Thyroid gland (tissue), 4 donors: ENCODE data around the gene WDFY2. TPM values are rescaled to one million over a fixed set of nuclear protein-coding genes. Genes with fewer than 3 reads are reported as not detected.

ENCODE experiments used
- DNase-seq, 2 donors: peaks; one replicate each; pipeline ENCODE4 v3.0.0-alpha.2; 2019
- H3K27ac ChIP-seq, 3 donors: fragments of 200-600 bp; sonication (generic); 1 replicate in 2 of 3; 2 replicates in 1 of 3; pipeline ENCODE4 v1.5.1; 2016 to 2019; ENCODE audit warnings: mild to moderate bottlenecking in 1 of 3, moderate library complexity in 1 of 3
- H3K27me3 ChIP-seq: fragments of 200-600 bp; sonication (generic); one replicate; pipeline ENCODE4 v1.5.1; 2019
- H3K36me3 ChIP-seq, 2 donors: fragments of 200-600 bp; sonication (generic); one replicate each; pipeline ENCODE4 v1.5.1; 2016 to 2019
- H3K4me1 ChIP-seq, 2 donors: fragments of 200-600 bp; sonication (generic); one replicate each; pipeline ENCODE4 v1.5.1; 2017 to 2019
- H3K4me3 ChIP-seq, 3 donors: fragments of 200-600 bp; sonication (generic); replicated peaks in 1 of 3; 1 replicate in 2 of 3; 2 replicates in 1 of 3; pipeline ENCODE4 v1.5.1; 2016; ENCODE audit warnings: mild to moderate bottlenecking in 1 of 3
- H3K9me3 ChIP-seq: fragments of 200-600 bp; sonication (generic); one replicate; pipeline ENCODE4 v1.5.1; 2017
- CTCF ChIP-seq, 6 experiments: fragments of 200-600 bp in 3 of 6; fragments of 450-650 bp in 3 of 6; sonication (generic) in 3 of 6; IDR thresholded peaks; one replicate each; pipeline ENCODE4 v1.5.1; 2016 to 2019; ENCODE audit warnings: antibody characterized with exemption in 6 of 6, mild to moderate bottlenecking in 2 of 6, inconsistent platforms in 1 of 6, moderate library complexity in 1 of 6
- POLR2A ChIP-seq, 2 donors: fragments of 450-650 bp; IDR thresholded peaks; one replicate each; pipeline ENCODE4 v1.6.1; 2017; ENCODE audit warnings: antibody characterized with exemption in 2 of 2, mild to moderate bottlenecking in 2 of 2, moderate library complexity in 1 of 2
- WGBS, 2 donors: methylation state at CpG; one replicate each; pipeline ENCODE4 v1.1.5; 2017; 5-methylcytosine and 5-hydroxymethylcytosine counted together
- intact Hi-C: fragments of 100-400 bp; cut with DNase I; formaldehyde crosslinking; loops from one replicate; pipeline ENCODE4 v1.15.1; 2023
- total RNA-seq, 4 donors: library from RNA; depleted of rRNA; stranded (reverse); fragments of >200 nt; gene quantifications; one replicate each; pipeline ENCODE4 v1.2.3, GENCODE V29; 2016

Gene WDFY2
- total RNA-seq, 4 donors from 2014 or later: 15.8 to 23.9 (median 20.9) TPM

- Histone ChIP-seq H3K27ac (no peak overlapping the region), H3K36me3 (no peaks in the 10 kb centered on the region), H3K9me3 (no peaks in the 10 kb centered on the region), H3K4me3 (no peak overlapping the region), H3K4me1 (peaks cover 0 to 1% of the 10 kb centered on the region in 2 donors), H3K27me3 (no peaks in the 10 kb centered on the region)
- intact Hi-C loops: no loop called here
- WGBS, 2 donors: 91 to 95% methylated on average over 8 of the region's 8 CpGs
- TF ChIP-seq CTCF (IDR thresholded peaks at IDR 0.05) (no peak), POLR2A (IDR thresholded peaks at IDR 0.05) (no peak)
- DNase-seq: no peak
Measured at GRCh38 chr13:51601601-51602565, 17.6 kb downstream of the WDFY2 start.

- H3K36me3 ChIP-seq: no peaks in the 10 kb centered on the region
Measured at GRCh38 chr13:51603716-51604115, 19.5 kb downstream of the WDFY2 start.

DNA sequence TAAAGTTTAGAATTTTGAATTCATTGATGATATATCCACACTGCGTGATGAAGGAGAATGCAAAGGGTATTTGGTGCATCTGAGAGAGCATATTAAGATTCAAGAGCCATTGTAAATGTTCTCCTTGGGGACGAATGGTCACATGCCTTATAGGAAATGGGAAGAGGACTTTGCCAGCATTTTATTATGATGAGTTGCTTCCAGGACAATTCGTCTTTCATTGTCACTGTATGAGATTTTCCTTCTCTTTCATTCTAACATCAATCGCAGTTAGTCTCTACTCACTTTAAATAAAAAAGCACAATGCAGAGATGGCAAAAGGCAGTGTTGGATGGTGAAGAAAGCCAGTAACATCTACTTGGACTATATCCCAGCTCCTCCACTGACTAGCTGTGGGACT, 21.4 kb downstream of the WDFY2 start:
- no peak overlapping the region for H3K4me3 ChIP-seq
- H3K36me3 ChIP-seq: no peaks in the 10 kb centered on the region
- no peak for TF ChIP-seq POLR2A (IDR thresholded peaks at IDR 0.05)
- TF ChIP-seq CTCF (IDR thresholded peaks at IDR 0.05): no peak
- intact Hi-C loops: no loop called here
- H3K27ac ChIP-seq: no peak overlapping the region
- no peaks in the 10 kb centered on the region for H3K27me3 ChIP-seq
- H3K4me1 ChIP-seq: peaks cover 0 to 5% of the 10 kb centered on the region in 2 donors
- 70 to 72% methylated on average over 4 of the region's 4 CpGs for WGBS, 2 donors
- H3K9me3 ChIP-seq: no peaks in the 10 kb centered on the region
- DNase-seq: no peak

More at GRCh38 chr13:51603716-51604115, 19.5 kb downstream of the WDFY2 start:
- no peaks in the 10 kb centered on the region for H3K27me3 ChIP-seq
- no peak for TF ChIP-seq POLR2A (IDR thresholded peaks at IDR 0.05)
- TF ChIP-seq CTCF (IDR thresholded peaks at IDR 0.05): no peak
- H3K4me3 ChIP-seq: no peak overlapping the region
- 92 to 98% methylated on average over 1 of the region's 1 CpG for WGBS, 2 donors
- DNase-seq: no peak
- intact Hi-C loops: no loop called here
- no peak overlapping the region for H3K27ac ChIP-seq
- H3K4me1 ChIP-seq: peaks cover 0 to 5% of the 10 kb centered on the region in 2 donors
- no peaks in the 10 kb centered on the region for H3K9me3 ChIP-seq

DNA sequence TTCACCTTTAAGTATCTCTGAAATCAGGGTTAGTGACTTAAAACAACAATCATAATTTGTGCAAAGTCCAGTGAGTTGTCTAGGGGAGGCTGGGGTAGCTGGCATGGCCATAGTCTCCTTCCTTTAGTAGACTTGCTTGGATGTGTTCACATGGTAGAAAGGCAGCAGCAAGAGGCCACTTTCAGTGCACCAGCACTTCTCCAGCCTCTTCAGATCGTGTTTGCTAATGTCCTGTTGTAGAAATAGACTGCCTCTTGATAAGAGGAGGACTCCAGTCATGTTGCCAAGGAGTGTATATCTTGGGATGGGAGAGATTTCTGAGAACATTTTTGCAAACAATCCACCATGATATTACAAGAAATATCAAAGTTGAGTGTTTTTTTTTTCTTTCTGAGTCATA, 22.9 kb downstream of the WDFY2 start:
- Histone ChIP-seq H3K27ac (no peak overlapping the region), H3K36me3 (no peaks in the 10 kb centered on the region), H3K9me3 (no peaks in the 10 kb centered on the region), H3K4me3 (no peak overlapping the region), H3K4me1 (peaks cover 0 to 5% of the 10 kb centered on the region in 2 donors), H3K27me3 (no peaks in the 10 kb centered on the region)
- TF ChIP-seq POLR2A (IDR thresholded peaks at IDR 0.05) (no peak), CTCF (IDR thresholded peaks at IDR 0.05) (no peak)
- no peak for DNase-seq
- intact Hi-C loops: no loop called here
- WGBS, 2 donors: 10 to 27% methylated on average over 1 of the region's 1 CpG

GRCh38 chr13:51608857-51609406, 24.7 kb downstream of the WDFY2 start:
- intact Hi-C loops: no loop called here
- Histone ChIP-seq H3K4me1 (peaks cover 0 to 13% of the 10 kb centered on the region in 2 donors), H3K27ac (no peak overlapping the region), H3K36me3 (no peaks in the 10 kb centered on the region), H3K4me3 (no peak overlapping the region), H3K27me3 (no peaks in the 10 kb centered on the region), H3K9me3 (no peaks in the 10 kb centered on the region)
- no peak for TF ChIP-seq CTCF (IDR thresholded peaks at IDR 0.05)
- no peak for TF ChIP-seq POLR2A (IDR thresholded peaks at IDR 0.05)
- DNase-seq: no peak
- 95 to 98% methylated on average over 2 of the region's 2 CpGs for WGBS, 2 donors
